GM21528 (cell line): ENCODE results near the gene THBS3.
A peak's percentile ranks its signal among the peaks of the same experiment; 100 is the strongest.
"Not testable (repeated sequence)": the region's sequence is repeated elsewhere in the genome, so short reads cannot be mapped to it uniquely, and the experiment has no call there.

Experiments
- ATAC-seq: cut with Tn5 transposase; IDR thresholded peaks from one replicate; pipeline ENCODE4 v1.9.1; 2021; ENCODE audit warnings: mild to moderate bottlenecking, moderate library complexity; ENCODE audit not compliant: unreplicated experiment, low FRiP score

The THBS3 gene

GRCh38 chr1:155209312-155209721 lies 1.6 kb upstream of the THBS3 start:
- no peak for ATAC-seq

GRCh38 chr1:155208541-155209311 lies 1.0 kb upstream of the THBS3 start, which contains the start of gene MTX1:
Gene MTX1, plus strand, starts transcription at chr1:155208695. Its CDS starts 110 bp downstream, at chr1:155208805.
- ATAC-seq = peak; percentile 59

GRCh38 chr1:155206891-155207805 lies 549 bp downstream of the THBS3 start:
- ATAC-seq = no peak

- ATAC-seq = no peak
Observed at GRCh38 chr1:155205969-155206593, 1.6 kb downstream of the THBS3 start.

- no peak for ATAC-seq
Observed at GRCh38 chr1:155205035-155205434, 2.7 kb downstream of the THBS3 start.

GRCh38 chr1:155202731-155203515 lies 4.8 kb downstream of the THBS3 start:
- ATAC-seq = no peak

GRCh38 chr1:155202198-155202597 lies 5.5 kb downstream of the THBS3 start:
- no peak for ATAC-seq

- no peak for ATAC-seq
Observed at GRCh38 chr1:155200920-155201319, 6.8 kb downstream of the THBS3 start.

- ATAC-seq = no peak
Observed at GRCh38 chr1:155199792-155200191, 7.9 kb downstream of the THBS3 start.

- no peak for ATAC-seq
Observed at GRCh38 chr1:155198547-155198906, 9.2 kb downstream of the THBS3 start.

GRCh38 chr1:155197901-155198546 lies 9.7 kb downstream of the THBS3 start:
- no peak for ATAC-seq

GRCh38 chr1:155196893-155197638 lies 10.6 kb downstream of the THBS3 start:
- no peak for ATAC-seq

GRCh38 chr1:155196103-155196892 lies 11.4 kb downstream of the THBS3 start:
- no peak for ATAC-seq

GRCh38 chr1:155195201-155196102 lies 12.2 kb downstream of the THBS3 start:
- ATAC-seq = no peak

- ATAC-seq = not testable (repeated sequence)
Observed at GRCh38 chr1:155193991-155194240, 13.8 kb downstream of the THBS3 start.

- ATAC-seq = peak; percentile 66
Observed at GRCh38 chr1:155193275-155193990, 14.3 kb downstream of the THBS3 start.
